GM19023 (cell line): ENCODE results near the gene LAMC2.
"Not testable (repeated sequence)": the region's sequence is repeated elsewhere in the genome, so short reads cannot be mapped to it uniquely, and the experiment has no call there.

ENCODE experiments used
- ATAC-seq: cut with Tn5 transposase; IDR thresholded peaks from one replicate; pipeline ENCODE4 v1.9.1; 2021; ENCODE audit warnings: mild to moderate bottlenecking, moderate library complexity; ENCODE audit not compliant: unreplicated experiment

The LAMC2 gene

GRCh38 chr1:183185941-183186490 lies at the start of gene LAMC2:
TSS of gene LAMC2 (plus strand) at chr1:183186264. CDS start at chr1:183186353, 89 bp downstream.
- ATAC-seq = no peak

GRCh38 chr1:183137782-183138181 lies 48.3 kb upstream of the LAMC2 start:
- ATAC-seq = no peak

- ATAC-seq = no peak
Measured at GRCh38 chr1:183138301-183138700, 47.8 kb upstream of the LAMC2 start.

GRCh38 chr1:183139281-183139942 lies 46.7 kb upstream of the LAMC2 start:
- no peak for ATAC-seq

- no peak for ATAC-seq
Measured at GRCh38 chr1:183140633-183141032, 45.4 kb upstream of the LAMC2 start.

- no peak for ATAC-seq
Measured at GRCh38 chr1:183142171-183142570, 43.9 kb upstream of the LAMC2 start.

- ATAC-seq = no peak
Measured at GRCh38 chr1:183143576-183144315, 42.3 kb upstream of the LAMC2 start.

- no peak for ATAC-seq
Measured at GRCh38 chr1:183144752-183145151, 41.3 kb upstream of the LAMC2 start.

GRCh38 chr1:183147735-183148134 lies 38.3 kb upstream of the LAMC2 start:
- ATAC-seq = no peak

GRCh38 chr1:183148599-183148998 lies 37.5 kb upstream of the LAMC2 start:
- no peak for ATAC-seq

- no peak for ATAC-seq
Measured at GRCh38 chr1:183149273-183149672, 36.8 kb upstream of the LAMC2 start.

GRCh38 chr1:183150032-183150431 lies 36.0 kb upstream of the LAMC2 start:
- not testable (repeated sequence) for ATAC-seq

- ATAC-seq = no peak
Measured at GRCh38 chr1:183150445-183150844, 35.6 kb upstream of the LAMC2 start.

GRCh38 chr1:183152180-183152579 lies 33.9 kb upstream of the LAMC2 start:
- ATAC-seq = no peak

GRCh38 chr1:183155939-183156338 lies 30.1 kb upstream of the LAMC2 start:
- ATAC-seq = no peak

- no peak for ATAC-seq
Measured at GRCh38 chr1:183159960-183160359, 26.1 kb upstream of the LAMC2 start.

- ATAC-seq = no peak
Measured at GRCh38 chr1:183161391-183161790, 24.7 kb upstream of the LAMC2 start.

GRCh38 chr1:183163316-183163715 lies 22.7 kb upstream of the LAMC2 start:
- ATAC-seq = no peak

- no peak for ATAC-seq
Measured at GRCh38 chr1:183164340-183164739, 21.7 kb upstream of the LAMC2 start.

- ATAC-seq = no peak
Measured at GRCh38 chr1:183164963-183165362, 21.1 kb upstream of the LAMC2 start.

- ATAC-seq = no peak
Measured at GRCh38 chr1:183165456-183165855, 20.6 kb upstream of the LAMC2 start.

- no peak for ATAC-seq
Measured at GRCh38 chr1:183166454-183166853, 19.6 kb upstream of the LAMC2 start.
